ENCODE measurements around the gene IL6R. TPM values are rescaled to one million over a fixed set of nuclear protein-coding genes. Genes with fewer than 3 reads are reported as not detected.

The IL6R gene
- total RNA-seq, 1 donor from 2014 or later: 6.7 TPM

- H3K4me3 ChIP-seq: no peak overlapping the region
- no peaks in the 10 kb centered on the region for H3K36me3 ChIP-seq
- no peaks in the 10 kb centered on the region for H3K9me3 ChIP-seq
- H3K27me3 ChIP-seq: no peaks in the 10 kb centered on the region
- no peak for TF ChIP-seq CTCF (IDR thresholded peaks at IDR 0.05)
- no peak for DNase-seq (ENCODE audit: low spot score in 2 of 2)
- no peak overlapping the region for H3K27ac ChIP-seq
- intact Hi-C loops (cut with DNase I): no loop called here
- H3K4me1 ChIP-seq: no peaks in the 10 kb centered on the region
Measured at GRCh38 chr1:154398678-154399077, 6.5 kb upstream of the IL6R start.

GRCh38 chr1:154400381-154400801 lies 4.8 kb upstream of the IL6R start:
- no peaks in the 10 kb centered on the region for H3K9me3 ChIP-seq
- intact Hi-C loops (cut with DNase I): no loop called here
- H3K4me3 ChIP-seq: no peak overlapping the region
- no peak for TF ChIP-seq CTCF (IDR thresholded peaks at IDR 0.05)
- H3K27ac ChIP-seq: no peak overlapping the region
- peaks cover 0 to 5% of the 10 kb centered on the region in 2 donors for H3K4me1 ChIP-seq
- no peak for DNase-seq (ENCODE audit: low spot score in 2 of 2)
- H3K36me3 ChIP-seq: no peaks in the 10 kb centered on the region
- no peaks in the 10 kb centered on the region for H3K27me3 ChIP-seq

- no peak for TF ChIP-seq CTCF (IDR thresholded peaks at IDR 0.05)
- Histone ChIP-seq H3K4me1 (peaks cover 0 to 13% of the 10 kb centered on the region in 2 donors), H3K27ac (no peak overlapping the region), H3K9me3 (no peaks in the 10 kb centered on the region), H3K4me3 (no peak overlapping the region), H3K27me3 (no peaks in the 10 kb centered on the region), H3K36me3 (no peaks in the 10 kb centered on the region)
- intact Hi-C loops (cut with DNase I): loop anchor here (2.0 kb wide), 1 partner anchor 144 kb away; no protein-coding TSS in a partner anchor
- no peak for DNase-seq (ENCODE audit: low spot score in 2 of 2)
Measured at GRCh38 chr1:154402409-154402921, 2.7 kb upstream of the IL6R start.

- Histone ChIP-seq H3K27ac (no peak overlapping the region), H3K4me3 (no peak overlapping the region), H3K4me1 (peaks cover 0 to 13% of the 10 kb centered on the region in 2 donors), H3K9me3 (no peaks in the 10 kb centered on the region), H3K27me3 (no peaks in the 10 kb centered on the region), H3K36me3 (no peaks in the 10 kb centered on the region)
- intact Hi-C loops (cut with DNase I): loop anchor here (2.0 kb wide), 1 partner anchor 143 kb away; no protein-coding TSS in a partner anchor
- TF ChIP-seq CTCF (IDR thresholded peaks at IDR 0.05): no peak
- DNase-seq (ENCODE audit: low spot score in 2 of 2): no peak
Measured at GRCh38 chr1:154403261-154403943, 1.7 kb upstream of the IL6R start.

GRCh38 chr1:154403983-154404382 lies 1.2 kb upstream of the IL6R start:
- Histone ChIP-seq H3K27me3 (no peaks in the 10 kb centered on the region), H3K4me3 (no peak overlapping the region), H3K36me3 (no peaks in the 10 kb centered on the region), H3K9me3 (no peaks in the 10 kb centered on the region), H3K27ac (no peak overlapping the region), H3K4me1 (peaks cover 0 to 13% of the 10 kb centered on the region in 2 donors)
- DNase-seq (ENCODE audit: low spot score in 2 of 2): no peak
- no peak for TF ChIP-seq CTCF (IDR thresholded peaks at IDR 0.05)
- intact Hi-C loops (cut with DNase I): loop anchor here (2.0 kb wide), 3 partner anchors 79 to 155 kb away; partner anchors contain the start of genes ATP8B2 and UBE2Q1
